ENCODE results near the gene GSTM4. TPM values are rescaled to one million over a fixed set of nuclear protein-coding genes. Genes with fewer than 3 reads are reported as not detected.
A peak's percentile ranks its signal among the peaks of the same experiment; 100 is the strongest.

The GSTM4 gene
- total RNA-seq, 2 experiments from 2014 or later: 8.3 to 10.5 TPM

- no peak for ATAC-seq
These were observed 34.3 kb upstream of the GSTM4 start for GRCh38 chr1:109621379-109622136.

GRCh38 chr1:109622137-109622892 lies 33.6 kb upstream of the GSTM4 start:
- Mint-ChIP-seq H3K27ac (peak overlapping the region; percentile 93), H3K9me3 (no peaks in the 10 kb centered on the region), H3K27me3 (no peaks in the 10 kb centered on the region), H3K4me1 (ENCODE audit: low read depth) (peaks cover 43% of the 10 kb centered on the region), H3K36me3 (ENCODE audit: low read depth) (peaks cover 16% of the 10 kb centered on the region), H3K4me3 (peak overlapping the region; percentile 88)
- no peak for ATAC-seq
- no peak for DNase-seq
- intact Hi-C loops (cut with micrococcal nuclease): loop anchor here (5.0 kb wide), 1 partner anchor 75 kb away; the partner anchor contains the start of gene GNAI3
- POLR2A ChIA-PET: interaction anchor here (0.9 to 3.8 kb wide), 3 partner anchors 16 to 166 kb away, joined by 3 to 26 read pairs (median 3); partner anchors contain the start of gene GNAI3
- CTCF ChIA-PET: interaction anchor here (1.0 to 3.6 kb wide), 2 partner anchors 17 to 77 kb away, joined by 5 to 23 read pairs; no protein-coding TSS in a partner anchor
- TF ChIP-seq CTCF (IDR thresholded peaks at IDR 0.05): no peak

More at GRCh38 chr1:109621379-109622136, 34.3 kb upstream of the GSTM4 start:
- H3K36me3 Mint-ChIP-seq (ENCODE audit: low read depth): peaks cover 16% of the 10 kb centered on the region
- H3K27me3 Mint-ChIP-seq: no peaks in the 10 kb centered on the region
- no peaks in the 10 kb centered on the region for H3K9me3 Mint-ChIP-seq
- DNase-seq: peak; percentile 54
- no peak for TF ChIP-seq CTCF (IDR thresholded peaks at IDR 0.05)
- peak overlapping the region; percentile 93 for H3K27ac Mint-ChIP-seq
- peak overlapping the region; percentile 88 for H3K4me3 Mint-ChIP-seq
- ChIA-PET POLR2A (interaction anchor here (0.9 to 3.8 kb wide), 2 partner anchors 73 to 166 kb away, joined by 3 to 26 read pairs; partner anchors contain the start of gene GNAI3), CTCF (interaction anchor here (1.0 to 3.6 kb wide), 2 partner anchors 18 to 76 kb away, joined by 5 to 23 read pairs; no protein-coding TSS in a partner anchor)
- intact Hi-C loops (cut with micrococcal nuclease): loop anchor here (5.0 kb wide), 1 partner anchor 74 kb away; the partner anchor contains the start of gene GNAI3
- H3K4me1 Mint-ChIP-seq (ENCODE audit: low read depth): peaks cover 51% of the 10 kb centered on the region

- intact Hi-C loops (cut with micrococcal nuclease): loop anchor here (5.0 kb wide), 1 partner anchor 76 kb away; the partner anchor contains the start of gene GNAI3
- CTCF ChIA-PET: interaction anchor here (3.6 kb wide), 1 partner anchor 78 kb away, joined by 23 read pairs; no protein-coding TSS in a partner anchor
- Mint-ChIP-seq H3K9me3 (no peaks in the 10 kb centered on the region), H3K27ac (peak overlapping the region; percentile 34), H3K4me1 (ENCODE audit: low read depth) (peaks cover 39% of the 10 kb centered on the region), H3K36me3 (ENCODE audit: low read depth) (peaks cover 20% of the 10 kb centered on the region), H3K27me3 (no peaks in the 10 kb centered on the region), H3K4me3 (peak overlapping the region; percentile 88)
- ATAC-seq (no peak), DNase-seq (no peak)
- POLR2A ChIA-PET: interaction anchor here (0.9 to 1.5 kb wide), 2 partner anchors 16 to 165 kb away, joined by 3 read pairs; no protein-coding TSS in a partner anchor
- TF ChIP-seq CTCF (IDR thresholded peaks at IDR 0.05): no peak
These were observed 33.0 kb upstream of the GSTM4 start for GRCh38 chr1:109622895-109623294.

- Mint-ChIP-seq H3K4me3 (peak overlapping the region; percentile 53), H3K9me3 (no peaks in the 10 kb centered on the region), H3K4me1 (ENCODE audit: low read depth) (peaks cover 36% of the 10 kb centered on the region), H3K27ac (peak overlapping the region; percentile 75), H3K36me3 (ENCODE audit: low read depth) (peaks cover 25% of the 10 kb centered on the region), H3K27me3 (no peaks in the 10 kb centered on the region)
- no peak for ATAC-seq
- ChIA-PET POLR2A (interaction anchor here (1.5 to 2.1 kb wide), 2 partner anchors 15 to 75 kb away, joined by 3 to 10 read pairs; partner anchors contain the start of gene GNAI3), CTCF (interaction anchor here (1.2 to 3.6 kb wide), 3 partner anchors 12 to 78 kb away, joined by 3 to 23 read pairs (median 21); no protein-coding TSS in a partner anchor)
- intact Hi-C loops (cut with micrococcal nuclease): loop anchor here (5.0 kb wide), 1 partner anchor 76 kb away; the partner anchor contains the start of gene GNAI3
- DNase-seq: no peak
- TF ChIP-seq CTCF (IDR thresholded peaks at IDR 0.05): no peak
These were observed 32.2 kb upstream of the GSTM4 start for GRCh38 chr1:109623601-109624161.
